GM18520 (cell line): ENCODE measurements around the gene KCNMA1.

ENCODE experiments used
- ATAC-seq: cut with Tn5 transposase; IDR thresholded peaks from one replicate; pipeline ENCODE4 v1.9.1; 2021; ENCODE audit not compliant: unreplicated experiment

KCNMA1 gene

GRCh38 chr10:77256346-77256745 is 381.3 kb downstream of the KCNMA1 start:
- ATAC-seq = no peak

GRCh38 chr10:77253556-77254064 is 384.0 kb downstream of the KCNMA1 start:
- no peak for ATAC-seq

GRCh38 chr10:77253147-77253545 is 384.5 kb downstream of the KCNMA1 start:
- no peak for ATAC-seq

GRCh38 chr10:77252380-77253146 is 385.0 kb downstream of the KCNMA1 start:
- no peak for ATAC-seq

- ATAC-seq = no peak
These were observed 386.2 kb downstream of the KCNMA1 start for GRCh38 chr10:77251297-77252013.

- no peak for ATAC-seq
These were observed 387.6 kb downstream of the KCNMA1 start for GRCh38 chr10:77249901-77250459.

GRCh38 chr10:77248104-77248790 is 389.4 kb downstream of the KCNMA1 start:
- ATAC-seq = no peak

GRCh38 chr10:77247031-77247990 is 390.3 kb downstream of the KCNMA1 start:
- no peak for ATAC-seq

GRCh38 chr10:77245953-77246352 is 391.7 kb downstream of the KCNMA1 start:
- ATAC-seq = no peak

GRCh38 chr10:77244746-77245145 is 392.9 kb downstream of the KCNMA1 start:
- ATAC-seq = no peak

GRCh38 chr10:77244286-77244685 is 393.3 kb downstream of the KCNMA1 start:
- no peak for ATAC-seq

- no peak for ATAC-seq
These were observed 396.3 kb downstream of the KCNMA1 start for GRCh38 chr10:77241350-77241725.

GRCh38 chr10:77240706-77241349 is 396.8 kb downstream of the KCNMA1 start:
- no peak for ATAC-seq

GRCh38 chr10:77240041-77240652 is 397.5 kb downstream of the KCNMA1 start:
- no peak for ATAC-seq

- no peak for ATAC-seq
These were observed 400.5 kb downstream of the KCNMA1 start for GRCh38 chr10:77237120-77237519.

- ATAC-seq = no peak
These were observed 400.9 kb downstream of the KCNMA1 start for GRCh38 chr10:77236700-77237099.

GRCh38 chr10:77236029-77236428 is 401.6 kb downstream of the KCNMA1 start:
- no peak for ATAC-seq

GRCh38 chr10:77234599-77234998 is 403.0 kb downstream of the KCNMA1 start:
- no peak for ATAC-seq

- no peak for ATAC-seq
These were observed 404.1 kb downstream of the KCNMA1 start for GRCh38 chr10:77233466-77233865.
